Upper lobe of right lung (tissue), 1 donor: ENCODE measurements around the gene MUC20. TPM values are rescaled to one million over a fixed set of nuclear protein-coding genes. Genes with fewer than 3 reads are reported as not detected.
"Not testable (repeated sequence)": the region's sequence is repeated elsewhere in the genome, so short reads cannot be mapped to it uniquely, and the experiment has no call there.

ENCODE experiments used
- ATAC-seq: fragments of 200-7000 bp; cut with Tn5 transposase; one replicate; pipeline ENCODE4 v1.9.1; 2020; ENCODE audit warnings: mild to moderate bottlenecking, moderate library complexity
- DNase-seq: peaks from one replicate; pipeline ENCODE4 v3.0.0-alpha.2; 2020
- H3K27ac ChIP-seq: fragments of 200-600 bp; one replicate; pipeline ENCODE4 v1.8.0; 2022
- H3K27me3 ChIP-seq: fragments of 200-600 bp; one replicate; pipeline ENCODE4 v1.8.0; 2022; ENCODE audit warnings: mild to moderate bottlenecking
- H3K36me3 ChIP-seq: fragments of 200-600 bp; one replicate; pipeline ENCODE4 v1.8.0; 2022
- H3K4me1 ChIP-seq: fragments of 200-600 bp; one replicate; pipeline ENCODE4 v1.8.0; 2022
- H3K4me3 ChIP-seq: fragments of 200-600 bp; one replicate; pipeline ENCODE4 v1.8.0; 2022; ENCODE audit warnings: mild to moderate bottlenecking
- H3K9me3 ChIP-seq: fragments of 200-600 bp; one replicate; pipeline ENCODE4 v1.8.0; 2022
- CTCF ChIP-seq: fragments of 200-600 bp; IDR thresholded peaks from one replicate; pipeline ENCODE4 v1.8.0; 2022; ENCODE audit warnings: antibody characterized with exemption
- intact Hi-C: fragments of 100-400 bp; cut with DNase I; formaldehyde crosslinking; loops from one replicate; pipeline ENCODE4 v1.11.0; 2022
- total RNA-seq: library from RNA; stranded (reverse); fragmentation: NEBNext Ultra II Directional; extraction: Animal tissue kit (Norgen Biotek cat#: 25700); gene quantifications from one replicate; pipeline ENCODE4 v1.2.1, GENCODE V29; 2021
- donor health status: DM: no; HTN: yes; CAD: no; lungs with severe emphysema.

MUC20 gene
- total RNA-seq, 1 donor from 2014 or later: 14.7 TPM

GRCh38 chr3:195715134-195715533, 5.6 kb upstream of the MUC20 start:
- H3K9me3 ChIP-seq: no peaks in the 10 kb centered on the region
- no peak overlapping the region for H3K27ac ChIP-seq
- intact Hi-C loops: no loop called here
- DNase-seq: no peak
- no peaks in the 10 kb centered on the region for H3K27me3 ChIP-seq
- no peak for TF ChIP-seq CTCF
- H3K4me1 ChIP-seq: no peaks in the 10 kb centered on the region
- peaks cover 28% of the 10 kb centered on the region for H3K36me3 ChIP-seq
- ATAC-seq: no peak
- no peak overlapping the region for H3K4me3 ChIP-seq

- ATAC-seq: peak; percentile 41
Observed at GRCh38 chr3:195715583-195716266, 5.1 kb upstream of the MUC20 start.

GRCh38 chr3:195717416-195717815, 3.4 kb upstream of the MUC20 start:
- Histone ChIP-seq H3K4me1 (no peaks in the 10 kb centered on the region), H3K4me3 (no peak overlapping the region), H3K36me3 (peaks cover 16% of the 10 kb centered on the region), H3K27ac (no peak overlapping the region), H3K9me3 (no peaks in the 10 kb centered on the region), H3K27me3 (no peaks in the 10 kb centered on the region)
- intact Hi-C loops: no loop called here
- no peak for DNase-seq
- TF ChIP-seq CTCF: no peak
- no peak for ATAC-seq

More at GRCh38 chr3:195715583-195716266, 5.1 kb upstream of the MUC20 start:
- no peak overlapping the region for H3K4me3 ChIP-seq
- no peak for DNase-seq
- TF ChIP-seq CTCF: no peak
- intact Hi-C loops: no loop called here
- no peak overlapping the region for H3K27ac ChIP-seq
- peaks cover 28% of the 10 kb centered on the region for H3K36me3 ChIP-seq
- H3K27me3 ChIP-seq: no peaks in the 10 kb centered on the region
- H3K9me3 ChIP-seq: no peaks in the 10 kb centered on the region
- H3K4me1 ChIP-seq: no peaks in the 10 kb centered on the region

GRCh38 chr3:195717852-195718476, 2.8 kb upstream of the MUC20 start:
- H3K27ac ChIP-seq: no peak overlapping the region
- H3K9me3 ChIP-seq: no peaks in the 10 kb centered on the region
- H3K36me3 ChIP-seq: peaks cover 16% of the 10 kb centered on the region
- intact Hi-C loops: no loop called here
- ATAC-seq: no peak
- no peak overlapping the region for H3K4me3 ChIP-seq
- no peak for TF ChIP-seq CTCF
- no peaks in the 10 kb centered on the region for H3K4me1 ChIP-seq
- DNase-seq: no peak
- no peaks in the 10 kb centered on the region for H3K27me3 ChIP-seq

GRCh38 chr3:195718477-195718984, 2.2 kb upstream of the MUC20 start:
- TF ChIP-seq CTCF: no peak
- ATAC-seq: no peak
- DNase-seq: no peak
- H3K4me3 ChIP-seq: no peak overlapping the region
- no peaks in the 10 kb centered on the region for H3K27me3 ChIP-seq
- peaks cover 16% of the 10 kb centered on the region for H3K36me3 ChIP-seq
- H3K9me3 ChIP-seq: no peaks in the 10 kb centered on the region
- H3K27ac ChIP-seq: no peak overlapping the region
- no peaks in the 10 kb centered on the region for H3K4me1 ChIP-seq
- intact Hi-C loops: no loop called here

- DNase-seq, intact Hi-C loops, H3K4me1 ChIP-seq, ATAC-seq, H3K4me3 ChIP-seq, H3K27me3 ChIP-seq, H3K27ac ChIP-seq, H3K9me3 ChIP-seq: not testable (repeated sequence)
- peaks cover 13% of the 10 kb centered on the region for H3K36me3 ChIP-seq
Observed at GRCh38 chr3:195719514-195720254, 1.1 kb upstream of the MUC20 start.

GRCh38 chr3:195722139-195722995, 1.6 kb downstream of the MUC20 start:
- ATAC-seq, H3K4me3 ChIP-seq, H3K27me3 ChIP-seq, H3K9me3 ChIP-seq, H3K4me1 ChIP-seq, H3K27ac ChIP-seq, DNase-seq, intact Hi-C loops, H3K36me3 ChIP-seq: not testable (repeated sequence)

- H3K27ac ChIP-seq, ATAC-seq, H3K4me1 ChIP-seq, H3K4me3 ChIP-seq, H3K36me3 ChIP-seq, intact Hi-C loops, DNase-seq, H3K27me3 ChIP-seq, H3K9me3 ChIP-seq: not testable (repeated sequence)
Observed at GRCh38 chr3:195722996-195723345, 2.2 kb downstream of the MUC20 start.
